MM.1S (cell line): Measurements from ENCODE around the gene ARMC2.

Source experiments
- CTCF ChIP-seq: fragments of 300-600 bp; sonication (generic); IDR thresholded peaks from 2 replicates; pipeline ENCODE4 v1.5.1; 2016; ENCODE audit warnings: antibody characterized with exemption, low read length, mixed read lengths
- EZH2 ChIP-seq: fragments of 300-600 bp; sonication (generic); optimal IDR thresholded peaks from 2 replicates; pipeline ENCODE3; 2017; ENCODE audit warnings: low read depth, mild to moderate bottlenecking, antibody characterized with exemption, low read length, mixed read lengths
- EZH2phosphoT487 ChIP-seq: fragments of 300-600 bp; sonication (generic); IDR thresholded peaks from 2 replicates; pipeline ENCODE4 v1.6.1; 2018; ENCODE audit warnings: antibody characterized with exemption, low read length

GRCh38 chr6:109019911-109020310, 171.7 kb downstream of the ARMC2 start:
- no peak for TF ChIP-seq CTCF
- TF ChIP-seq EZH2phosphoT487, result no peak
- TF ChIP-seq EZH2, result no peak
